H9 (cell line): ENCODE data around the gene SLC25A11. TPM values are rescaled to one million over a fixed set of nuclear protein-coding genes. Genes with fewer than 3 reads are reported as not detected.
A peak's percentile ranks its signal among the peaks of the same experiment; 100 is the strongest.

Experiments
- DNase-seq: peaks from one replicate; pipeline ENCODE4 v3.0.0-alpha.2; 2017
- H2AFZ ChIP-seq: one replicate; pipeline ENCODE4 v1.6.1; 2013; ENCODE audit warnings: mild to moderate bottlenecking, low read length, control low read depth, moderate library complexity
- H2AK5ac ChIP-seq: 2 replicates; pipeline ENCODE4 v1.6.1; 2013; ENCODE audit warnings: low read length, control low read depth, mixed read lengths; ENCODE audit not compliant: insufficient read length
- H2BK120ac ChIP-seq: one replicate; pipeline ENCODE4 v1.6.1; 2013; ENCODE audit warnings: low read depth, mild to moderate bottlenecking, low read length, control low read depth, inconsistent platforms; ENCODE audit not compliant: poor library complexity, severe bottlenecking
- H2BK12ac ChIP-seq: 2 replicates; pipeline ENCODE4 v1.6.1; 2013; ENCODE audit warnings: low read length, control low read depth, mixed read lengths, low read depth; ENCODE audit not compliant: insufficient read length
- H2BK15ac ChIP-seq: 2 replicates; pipeline ENCODE4 v1.6.1; 2013; ENCODE audit warnings: low read depth, low read length, control low read depth
- H2BK20ac ChIP-seq: one replicate; pipeline ENCODE4 v1.6.1; 2013; ENCODE audit warnings: low read depth, mild to moderate bottlenecking, low read length, control low read depth, inconsistent platforms; ENCODE audit not compliant: poor library complexity, severe bottlenecking
- H2BK5ac ChIP-seq: 2 replicates; pipeline ENCODE4 v1.6.1; 2013; ENCODE audit warnings: low read length, control low read depth, mixed read lengths; ENCODE audit not compliant: insufficient read length
- H3K14ac ChIP-seq: 2 replicates; pipeline ENCODE4 v1.6.1; 2013; ENCODE audit warnings: low read length, control low read depth; ENCODE audit not compliant: insufficient read depth
- H3K18ac ChIP-seq: 2 replicates; pipeline ENCODE4 v1.6.1; 2013; ENCODE audit warnings: low read depth, mild to moderate bottlenecking, mixed read lengths, low read length, control low read depth; ENCODE audit not compliant: insufficient read length
- H3K23ac ChIP-seq: 2 replicates; pipeline ENCODE4 v1.6.1; 2013; ENCODE audit warnings: low read length, control low read depth, mixed read lengths, low read depth; ENCODE audit not compliant: insufficient read length
- H3K23me2 ChIP-seq: 2 replicates; pipeline ENCODE4 v1.6.1; 2013; ENCODE audit warnings: low read depth, mild to moderate bottlenecking, mixed read lengths, low read length, control low read depth; ENCODE audit not compliant: insufficient read length, poor library complexity, severe bottlenecking
- H3K27ac ChIP-seq: 2 replicates; pipeline ENCODE4 v1.5.1; 2013; ENCODE audit warnings: low read length, control low read depth, mixed read lengths, low read depth; ENCODE audit not compliant: insufficient read length
- H3K27me3 ChIP-seq: 2 replicates; pipeline ENCODE4 v1.6.1; 2013; ENCODE audit warnings: low read length, control low read depth, inconsistent platforms; ENCODE audit not compliant: insufficient read depth
- H3K4ac ChIP-seq: 2 replicates; pipeline ENCODE4 v1.6.1; 2013; ENCODE audit warnings: low read depth, mild to moderate bottlenecking, control low read depth, inconsistent platforms, low read length, moderate library complexity
- H3K4me1 ChIP-seq: 2 replicates; pipeline ENCODE4 v1.6.1; 2013; ENCODE audit warnings: low read length, control low read depth, inconsistent platforms; ENCODE audit not compliant: insufficient read depth
- H3K4me2 ChIP-seq: 2 replicates; pipeline ENCODE4 v1.6.1; 2013; ENCODE audit warnings: low read length, control low read depth, mixed read lengths; ENCODE audit not compliant: insufficient read length, insufficient read depth
- H3K56ac ChIP-seq: 2 replicates; pipeline ENCODE4 v1.6.1; 2013; ENCODE audit warnings: low read depth, mild to moderate bottlenecking, mixed read lengths, low read length, control low read depth; ENCODE audit not compliant: insufficient read length
- H3K79me1 ChIP-seq: 2 replicates; pipeline ENCODE4 v1.6.1; 2013; ENCODE audit warnings: low read depth, mild to moderate bottlenecking, moderate library complexity, low read length, control low read depth, inconsistent platforms; ENCODE audit not compliant: insufficient read depth, poor library complexity, severe bottlenecking
- H3K79me2 ChIP-seq: 2 replicates; pipeline ENCODE4 v1.6.1; 2013; ENCODE audit warnings: low read length, control low read depth, inconsistent platforms; ENCODE audit not compliant: insufficient read depth
- H3K9ac ChIP-seq: 2 replicates; pipeline ENCODE4 v1.6.1; 2013; ENCODE audit warnings: low read length, control low read depth, mixed read lengths; ENCODE audit not compliant: insufficient read length; ENCODE audit errors: extremely low read depth
- H3K9me3 ChIP-seq: one replicate; pipeline ENCODE4 v1.6.1; 2013; ENCODE audit warnings: low read depth, low read length, inconsistent platforms; ENCODE audit not compliant: control insufficient read depth
- H3T11ph ChIP-seq: one replicate; pipeline ENCODE4 v1.6.1; 2013; ENCODE audit warnings: mild to moderate bottlenecking, low read length, control low read depth, inconsistent platforms
- H4K20me1 ChIP-seq: one replicate; pipeline ENCODE4 v1.6.1; 2013; ENCODE audit not compliant: control insufficient read depth, insufficient read length, insufficient read depth
- H4K5ac ChIP-seq: 2 replicates; pipeline ENCODE4 v1.6.1; 2013; ENCODE audit warnings: low read depth, mild to moderate bottlenecking, mixed read lengths, low read length, control low read depth; ENCODE audit not compliant: insufficient read length
- H4K8ac ChIP-seq: replicated peaks from 2 replicates; pipeline ENCODE4 v1.6.1; 2013; ENCODE audit warnings: low read length, control low read depth, mixed read lengths, low read depth; ENCODE audit not compliant: insufficient read length
- H4K91ac ChIP-seq: 2 replicates; pipeline ENCODE4 v1.6.1; 2013; ENCODE audit warnings: low read depth, mild to moderate bottlenecking, moderate library complexity, mixed read lengths, low read length, control low read depth; ENCODE audit not compliant: insufficient read length
- H3K27ac Mint-ChIP-seq, 3 experiments: 2 replicates in 2 of 3; 3 replicates in 1 of 3; pipeline ENCODE4 v1.8.0; 2020 to 2021; ENCODE audit warnings: mixed read lengths in 3 of 3, mild to moderate bottlenecking in 1 of 3, moderate library complexity in 1 of 3
- H3K27me3 Mint-ChIP-seq: 2 replicates; pipeline ENCODE4 v1.8.0; 2021; ENCODE audit warnings: low read depth, mild to moderate bottlenecking, moderate library complexity, mixed read lengths
- H3K36me3 Mint-ChIP-seq, 3 experiments: 2 replicates in 2 of 3; 3 replicates in 1 of 3; pipeline ENCODE4 v1.8.0; 2020 to 2021; ENCODE audit warnings: low read depth in 3 of 3, mixed read lengths in 3 of 3; ENCODE audit not compliant: insufficient read depth in 1 of 3
- H3K4me1 Mint-ChIP-seq, 2 experiments: 2 replicates each; pipeline ENCODE4 v1.8.0; 2020; ENCODE audit warnings: mixed read lengths in 2 of 2
- H3K4me3 Mint-ChIP-seq, 2 experiments: 2 replicates in 1 of 2; 3 replicates in 1 of 2; pipeline ENCODE4 v1.8.0; 2020 to 2021; ENCODE audit warnings: mild to moderate bottlenecking in 2 of 2, mixed read lengths in 2 of 2, moderate library complexity in 1 of 2
- H3K9me3 Mint-ChIP-seq, 2 experiments: 2 replicates in 1 of 2; 3 replicates in 1 of 2; pipeline ENCODE4 v1.8.0; 2020; ENCODE audit warnings: mild to moderate bottlenecking in 2 of 2, mixed read lengths in 2 of 2, moderate library complexity in 1 of 2
- WGBS: extraction: QIAGEN DNeasy Blood & Tissue Kit; methylation state at CpG from one replicate; pipeline ENCODE4 v1.1.7; 2013; ENCODE audit warnings: missing lambda C conversion rate, low lambda C conversion rate, mixed read lengths; ENCODE audit not compliant: insufficient read length; ENCODE audit errors: extremely low coverage; 5-methylcytosine and 5-hydroxymethylcytosine counted together
- total RNA-seq: library from RNA; stranded (reverse); gene quantifications from 2 replicates; pipeline ENCODE4 v1.2.1, GENCODE V29; 2021
- TF ChIP-seq, protein P1 (sequence below): fragments of 200-600 bp; sonication (generic); conservative IDR thresholded peaks from 3 replicates; pipeline ENCODE4 v1.8.0; 2021; ENCODE audit warnings: antibody characterized with exemption, mild to moderate bottlenecking

Gene SLC25A11
- total RNA-seq, 1 experiment from 2014 or later, result 74.9 TPM

- Histone ChIP-seq H3K23ac (no peak overlapping the region), H2AFZ (no peak overlapping the region), H3T11ph (no peak overlapping the region), H3K23me2 (peaks cover 12% of the 10 kb centered on the region), H2BK5ac (no peak overlapping the region), H2BK15ac (no peak overlapping the region), H3K27me3 (no peaks in the 10 kb centered on the region), H4K20me1 (no peaks in the 10 kb centered on the region), H2BK120ac (no peak overlapping the region), H2AK5ac (no peak overlapping the region), H4K8ac (no peak overlapping the region), H3K4me1 (peaks cover 3% of the 10 kb centered on the region; the same call in 1 of the 2 replicates), H3K79me2 (no peaks in the 10 kb centered on the region), H3K56ac (no peak overlapping the region), H2BK20ac (no peak overlapping the region), H3K9me3 (no peaks in the 10 kb centered on the region), H3K9ac (no peak overlapping the region), H3K14ac (no peak overlapping the region), H3K18ac (no peak overlapping the region), H2BK12ac (no peak overlapping the region), H3K4ac (no peak overlapping the region), H3K79me1 (no peaks in the 10 kb centered on the region), H3K4me2 (no peak overlapping the region), H3K27ac (no peak overlapping the region), H4K5ac (no peak overlapping the region), H4K91ac (no peak overlapping the region)
- H3K4me3 Mint-ChIP-seq, result peak overlapping the region in 1 of 2 experiments; percentile 60; a peak in 2 of 5 replicates
- H3K27ac Mint-ChIP-seq, result no peak overlapping the region
- no peaks in the 10 kb centered on the region for H3K9me3 Mint-ChIP-seq
- H3K27me3 Mint-ChIP-seq, result peaks cover 13% of the 10 kb centered on the region
- H3K4me1 Mint-ChIP-seq, result peaks cover 10 to 26% of the 10 kb centered on the region in 2 experiments
- DNase-seq, result peak; percentile 52
- peaks cover 2 to 6% (median 6%) of the 10 kb centered on the region in 3 experiments; a peak in 4 of 7 replicates for H3K36me3 Mint-ChIP-seq
- TF ChIP-seq, protein P1, sequence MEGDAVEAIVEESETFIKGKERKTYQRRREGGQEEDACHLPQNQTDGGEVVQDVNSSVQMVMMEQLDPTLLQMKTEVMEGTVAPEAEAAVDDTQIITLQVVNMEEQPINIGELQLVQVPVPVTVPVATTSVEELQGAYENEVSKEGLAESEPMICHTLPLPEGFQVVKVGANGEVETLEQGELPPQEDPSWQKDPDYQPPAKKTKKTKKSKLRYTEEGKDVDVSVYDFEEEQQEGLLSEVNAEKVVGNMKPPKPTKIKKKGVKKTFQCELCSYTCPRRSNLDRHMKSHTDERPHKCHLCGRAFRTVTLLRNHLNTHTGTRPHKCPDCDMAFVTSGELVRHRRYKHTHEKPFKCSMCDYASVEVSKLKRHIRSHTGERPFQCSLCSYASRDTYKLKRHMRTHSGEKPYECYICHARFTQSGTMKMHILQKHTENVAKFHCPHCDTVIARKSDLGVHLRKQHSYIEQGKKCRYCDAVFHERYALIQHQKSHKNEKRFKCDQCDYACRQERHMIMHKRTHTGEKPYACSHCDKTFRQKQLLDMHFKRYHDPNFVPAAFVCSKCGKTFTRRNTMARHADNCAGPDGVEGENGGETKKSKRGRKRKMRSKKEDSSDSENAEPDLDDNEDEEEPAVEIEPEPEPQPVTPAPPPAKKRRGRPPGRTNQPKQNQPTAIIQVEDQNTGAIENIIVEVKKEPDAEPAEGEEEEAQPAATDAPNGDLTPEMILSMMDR, result no peak
- WGBS, result no CpG with 5 or more reads among the region's 48 CpGs
These were observed 38.0 kb downstream of the SLC25A11 start for GRCh38 chr17:4901648-4902344.
